ENCODE measurements around the gene RASGEF1B.

The RASGEF1B gene

GRCh38 chr4:81429031-81429430 is 42.7 kb downstream of the RASGEF1B start:
- Histone ChIP-seq H3K36me3 (no peaks in the 10 kb centered on the region), H3K27me3 (no peaks in the 10 kb centered on the region), H3K9me3 (no peaks in the 10 kb centered on the region), H3K4me3 (ENCODE audit: low read depth, low read length) (no peak overlapping the region), H3K4me1 (no peaks in the 10 kb centered on the region)
- TF ChIP-seq, protein P1, sequence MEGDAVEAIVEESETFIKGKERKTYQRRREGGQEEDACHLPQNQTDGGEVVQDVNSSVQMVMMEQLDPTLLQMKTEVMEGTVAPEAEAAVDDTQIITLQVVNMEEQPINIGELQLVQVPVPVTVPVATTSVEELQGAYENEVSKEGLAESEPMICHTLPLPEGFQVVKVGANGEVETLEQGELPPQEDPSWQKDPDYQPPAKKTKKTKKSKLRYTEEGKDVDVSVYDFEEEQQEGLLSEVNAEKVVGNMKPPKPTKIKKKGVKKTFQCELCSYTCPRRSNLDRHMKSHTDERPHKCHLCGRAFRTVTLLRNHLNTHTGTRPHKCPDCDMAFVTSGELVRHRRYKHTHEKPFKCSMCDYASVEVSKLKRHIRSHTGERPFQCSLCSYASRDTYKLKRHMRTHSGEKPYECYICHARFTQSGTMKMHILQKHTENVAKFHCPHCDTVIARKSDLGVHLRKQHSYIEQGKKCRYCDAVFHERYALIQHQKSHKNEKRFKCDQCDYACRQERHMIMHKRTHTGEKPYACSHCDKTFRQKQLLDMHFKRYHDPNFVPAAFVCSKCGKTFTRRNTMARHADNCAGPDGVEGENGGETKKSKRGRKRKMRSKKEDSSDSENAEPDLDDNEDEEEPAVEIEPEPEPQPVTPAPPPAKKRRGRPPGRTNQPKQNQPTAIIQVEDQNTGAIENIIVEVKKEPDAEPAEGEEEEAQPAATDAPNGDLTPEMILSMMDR (IDR thresholded peaks at IDR 0.05; ENCODE audit: low read depth, low read length): no peak
- DNase-seq: no peak

- Histone ChIP-seq H3K36me3 (no peaks in the 10 kb centered on the region), H3K9me3 (no peaks in the 10 kb centered on the region), H3K4me3 (ENCODE audit: low read depth, low read length) (no peak overlapping the region), H3K27me3 (no peaks in the 10 kb centered on the region), H3K4me1 (no peaks in the 10 kb centered on the region)
- no peak for DNase-seq
- TF ChIP-seq, protein P1 (IDR thresholded peaks at IDR 0.05; ENCODE audit: low read depth, low read length): no peak
Measured at GRCh38 chr4:81428002-81428401, 43.7 kb downstream of the RASGEF1B start.

GRCh38 chr4:81427344-81427821 is 44.3 kb downstream of the RASGEF1B start:
- TF ChIP-seq, protein P1 (IDR thresholded peaks at IDR 0.05; ENCODE audit: low read depth, low read length): no peak

DNA sequence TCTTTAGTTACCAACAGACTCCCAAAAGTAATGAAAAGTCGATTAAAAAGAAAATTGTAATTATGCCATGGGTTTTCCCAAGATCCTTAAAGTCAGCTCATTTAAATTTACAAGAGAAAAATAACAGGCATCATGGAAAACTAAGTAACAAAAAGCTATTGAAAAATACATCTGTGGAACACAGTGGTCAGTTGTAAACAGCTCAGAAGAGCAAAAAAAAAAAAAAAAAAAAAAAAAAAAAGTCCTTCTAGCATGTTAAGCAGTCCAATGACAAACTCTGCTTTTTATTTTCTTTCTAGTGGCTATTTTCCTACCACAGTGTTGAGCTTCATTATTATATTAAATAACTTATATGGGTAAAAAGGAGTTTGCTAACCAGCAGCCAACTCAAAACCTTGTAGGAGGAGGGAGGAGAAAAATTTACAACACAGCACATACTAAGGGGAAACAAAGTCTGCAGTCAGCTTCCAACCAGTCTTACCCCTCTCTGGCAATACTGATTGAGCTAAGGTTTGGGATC is 44.9 kb downstream of the RASGEF1B start:
- no peak for DNase-seq
- no peak overlapping the region for H3K4me3 ChIP-seq (ENCODE audit: low read depth, low read length)
- H3K4me1 ChIP-seq: no peaks in the 10 kb centered on the region
- no peaks in the 10 kb centered on the region for H3K36me3 ChIP-seq
- TF ChIP-seq, protein P1 (IDR thresholded peaks at IDR 0.05; ENCODE audit: low read depth, low read length): no peak
- no peaks in the 10 kb centered on the region for H3K9me3 ChIP-seq
- H3K27me3 ChIP-seq: no peaks in the 10 kb centered on the region

More at GRCh38 chr4:81427344-81427821, 44.3 kb downstream of the RASGEF1B start:
- no peaks in the 10 kb centered on the region for H3K27me3 ChIP-seq
- no peaks in the 10 kb centered on the region for H3K9me3 ChIP-seq
- no peaks in the 10 kb centered on the region for H3K4me1 ChIP-seq
- H3K4me3 ChIP-seq (ENCODE audit: low read depth, low read length): no peak overlapping the region
- DNase-seq: no peak
- H3K36me3 ChIP-seq: no peaks in the 10 kb centered on the region

- TF ChIP-seq, protein P1 (IDR thresholded peaks at IDR 0.05; ENCODE audit: low read depth, low read length): no peak
- no peaks in the 10 kb centered on the region for H3K27me3 ChIP-seq
- H3K9me3 ChIP-seq: no peaks in the 10 kb centered on the region
- DNase-seq: no peak
- no peaks in the 10 kb centered on the region for H3K4me1 ChIP-seq
- H3K4me3 ChIP-seq (ENCODE audit: low read depth, low read length): no peak overlapping the region
- H3K36me3 ChIP-seq: no peaks in the 10 kb centered on the region
Measured at GRCh38 chr4:81424816-81425755, 46.6 kb downstream of the RASGEF1B start.

DNA sequence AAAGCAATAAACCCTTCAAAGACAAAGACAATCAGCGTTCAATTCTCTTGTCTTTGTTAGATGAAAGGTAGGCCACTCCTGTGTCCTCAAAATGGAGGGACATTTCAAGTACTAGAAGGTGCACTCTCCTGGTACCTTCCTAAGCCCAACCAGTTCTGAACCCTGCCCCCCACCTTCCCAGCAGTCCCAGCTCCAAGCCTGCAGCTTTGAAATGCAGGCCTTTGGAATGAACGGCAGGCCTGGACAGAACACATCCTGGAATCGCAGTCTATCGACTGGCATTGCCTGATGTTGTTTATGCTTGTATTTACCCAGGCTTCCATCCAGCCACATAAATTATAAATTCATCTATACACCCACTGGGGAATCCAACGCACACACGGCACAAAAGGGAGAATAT is 47.4 kb downstream of the RASGEF1B start:
- no peaks in the 10 kb centered on the region for H3K4me1 ChIP-seq
- TF ChIP-seq, protein P1 (IDR thresholded peaks at IDR 0.05; ENCODE audit: low read depth, low read length): no peak
- no peaks in the 10 kb centered on the region for H3K36me3 ChIP-seq
- H3K4me3 ChIP-seq (ENCODE audit: low read depth, low read length): no peak overlapping the region
- H3K27me3 ChIP-seq: no peaks in the 10 kb centered on the region
- DNase-seq: no peak
- H3K9me3 ChIP-seq: no peaks in the 10 kb centered on the region
